Suppressor macrophage treated with lipopolysaccharide for 1 hour (primary cell): ENCODE measurements around the gene LEF1.

Experiments used
- DNase-seq, 3 donors: peaks; one replicate each; pipeline ENCODE4 v3.0.0-alpha.2; 2020 to 2022

Gene LEF1

GRCh38 chr4:108174856-108175255, 6.1 kb upstream of the LEF1 start:
- DNase-seq: no peak

DNA sequence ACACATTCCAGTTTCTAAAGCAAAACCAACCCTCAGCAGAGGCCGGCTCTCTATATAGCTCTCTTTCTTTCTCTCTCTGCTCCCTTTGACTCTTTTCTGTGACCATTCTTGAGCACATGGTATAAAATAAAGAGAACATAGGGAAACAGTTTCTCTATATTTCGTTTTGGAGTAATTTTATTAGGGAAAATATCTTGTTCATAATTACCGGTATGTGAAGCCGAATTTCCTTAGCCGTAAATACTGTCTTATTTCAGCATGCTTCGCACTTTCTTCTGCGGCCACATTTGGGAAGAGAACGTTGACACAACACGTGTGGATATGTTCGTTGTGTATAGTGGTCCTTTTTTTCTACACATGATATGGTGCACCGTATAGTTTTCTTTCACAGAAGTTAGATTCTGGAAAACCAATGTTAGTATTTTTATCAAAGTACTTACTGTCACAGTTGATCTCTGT, 4.9 kb upstream of the LEF1 start:
- DNase-seq: no peak

- DNase-seq: peak; percentile 40 to 64 (median 53)
Measured at GRCh38 chr4:108172753-108173598, 4.2 kb upstream of the LEF1 start.

DNA sequence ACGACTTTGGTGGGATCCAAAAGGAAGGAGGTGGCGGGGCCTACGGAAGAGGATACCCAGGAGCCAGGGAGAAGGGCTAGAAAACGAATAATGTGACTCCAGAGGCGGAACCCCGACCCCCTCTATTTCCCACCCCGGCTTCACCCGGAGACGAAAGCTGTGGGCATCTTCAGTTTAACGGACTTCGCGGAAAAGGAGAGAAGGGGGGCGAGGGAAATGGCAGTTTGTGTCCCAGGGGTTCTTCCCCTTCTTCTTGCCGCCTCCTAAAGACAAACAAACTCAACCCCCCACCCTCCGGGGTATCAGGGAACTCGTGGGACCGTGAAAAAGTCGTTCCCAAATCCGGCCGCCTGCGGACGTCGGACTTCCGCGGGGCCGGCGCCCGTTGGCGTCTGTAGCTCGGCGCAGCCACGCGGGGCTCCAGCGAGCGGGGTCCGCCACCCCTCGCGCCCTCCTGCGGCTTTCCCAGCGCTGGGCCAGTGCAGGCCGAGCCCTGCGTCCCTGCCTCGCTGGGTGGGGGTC, 3.6 kb upstream of the LEF1 start:
- peak; percentile 27 to 53 (median 33) for DNase-seq

DNA sequence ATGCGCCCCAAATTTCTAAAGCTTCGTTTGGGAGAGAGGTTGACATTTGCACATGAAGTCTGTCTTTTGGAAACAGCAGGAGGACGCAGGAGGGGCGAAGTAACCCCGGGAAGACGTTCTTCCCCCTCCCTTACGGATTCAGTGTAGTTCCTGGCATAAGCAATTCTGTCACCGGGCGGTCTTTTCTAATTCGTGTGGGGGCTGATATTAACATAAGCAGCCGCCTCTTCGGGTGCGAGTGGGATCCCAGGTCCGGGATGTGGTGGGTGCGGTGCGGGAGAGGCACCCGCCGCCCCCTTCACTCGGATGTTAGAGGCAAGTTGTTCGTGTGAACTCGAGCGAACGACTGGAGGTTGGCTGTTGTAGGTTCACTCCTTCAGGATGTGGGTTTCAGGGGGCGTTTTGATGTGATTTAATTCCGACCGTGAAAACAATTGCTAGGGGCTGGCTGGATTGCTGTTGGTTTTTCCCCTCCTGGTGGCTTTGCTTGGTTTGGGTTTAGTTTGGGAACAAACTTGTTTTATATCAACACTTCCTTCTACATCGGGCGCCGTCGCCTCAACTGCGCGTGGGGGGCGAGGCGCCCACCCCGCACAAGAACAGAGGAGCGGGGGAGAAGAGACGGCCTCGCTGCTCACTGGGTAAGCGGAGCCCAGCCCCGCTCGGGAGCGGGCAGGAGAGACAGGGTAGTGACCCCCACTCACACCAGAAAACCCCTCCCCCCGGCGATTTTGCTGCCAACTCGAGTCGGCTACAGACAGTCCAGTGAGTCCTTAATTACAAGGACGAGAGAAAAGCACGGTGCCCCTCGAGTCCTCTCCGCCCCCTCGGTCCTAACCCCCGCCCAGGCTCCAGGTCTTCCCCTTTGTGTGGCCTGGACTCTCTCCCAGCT, 2.9 kb upstream of the LEF1 start:
- DNase-seq: no peak

GRCh38 chr4:108170631-108171338, 2.1 kb upstream of the LEF1 start:
- DNase-seq: no peak

DNA sequence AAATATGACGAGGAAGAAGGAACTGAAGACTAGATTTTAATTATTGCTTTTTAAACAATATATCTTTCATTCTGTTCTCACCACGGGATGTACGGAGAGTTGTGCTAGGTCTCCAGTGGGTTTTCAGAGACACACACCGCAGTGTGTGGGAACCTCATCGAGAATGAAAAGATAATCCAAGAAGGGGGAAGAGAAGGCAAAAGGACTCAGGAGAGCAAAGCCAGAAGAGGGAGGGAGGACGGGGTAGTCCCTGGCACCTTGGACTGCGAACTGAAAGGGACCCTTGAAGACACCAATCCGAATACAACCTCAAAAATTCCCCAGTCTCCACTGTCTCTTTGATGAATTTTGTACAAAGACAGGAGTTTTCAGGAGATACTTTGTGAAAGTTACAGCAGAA, 932 bp upstream of the LEF1 start:
- DNase-seq: no peak

GRCh38 chr4:108168160-108168670, 517 bp downstream of the LEF1 start:
- DNase-seq: peak in 2 of 3 donors; percentile 32 to 39

DNA sequence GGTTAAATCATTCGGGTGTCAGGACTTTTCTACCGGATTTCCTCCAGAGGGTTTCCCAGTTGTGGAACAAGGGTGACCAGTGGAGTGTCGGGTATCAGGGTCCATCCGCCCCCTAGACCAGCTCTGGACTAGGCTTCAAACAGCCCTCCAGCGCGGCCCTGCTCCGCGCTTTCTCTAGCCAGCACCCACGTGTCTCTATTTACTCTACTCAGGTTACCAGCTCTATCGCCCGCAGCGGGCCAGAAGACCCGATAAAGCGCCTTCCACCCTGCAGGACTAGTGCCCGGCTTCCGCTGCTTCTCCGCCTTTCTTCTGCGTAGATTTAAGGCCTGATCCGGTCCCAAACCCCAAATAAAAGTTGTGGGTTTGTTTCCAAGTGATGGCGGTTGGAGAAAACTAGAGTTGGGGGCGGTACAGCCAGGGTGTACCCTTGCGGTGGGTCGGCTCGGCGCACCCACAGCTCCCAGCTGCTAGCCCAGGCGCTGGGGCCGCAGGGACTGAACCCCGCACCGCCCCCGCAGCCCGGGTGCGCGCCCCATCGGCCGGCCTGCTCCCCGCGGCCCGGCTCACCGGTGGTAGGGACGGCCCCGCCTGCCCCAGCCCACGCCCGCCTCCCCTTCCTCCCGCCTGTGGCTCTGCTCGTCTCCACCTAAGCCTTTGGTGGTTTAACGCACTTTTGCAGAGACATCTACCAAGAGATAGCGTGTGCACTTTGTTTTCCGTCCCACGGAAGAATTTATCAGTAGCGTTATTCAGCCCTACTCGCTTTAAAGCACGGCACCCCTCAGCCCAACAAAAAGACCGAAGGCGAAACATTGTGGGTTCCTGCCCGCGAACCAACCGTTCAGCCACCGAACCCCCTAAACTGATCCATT, 2.1 kb downstream of the LEF1 start:
- DNase-seq: peak in 1 of 3 donors; percentile 9

DNA sequence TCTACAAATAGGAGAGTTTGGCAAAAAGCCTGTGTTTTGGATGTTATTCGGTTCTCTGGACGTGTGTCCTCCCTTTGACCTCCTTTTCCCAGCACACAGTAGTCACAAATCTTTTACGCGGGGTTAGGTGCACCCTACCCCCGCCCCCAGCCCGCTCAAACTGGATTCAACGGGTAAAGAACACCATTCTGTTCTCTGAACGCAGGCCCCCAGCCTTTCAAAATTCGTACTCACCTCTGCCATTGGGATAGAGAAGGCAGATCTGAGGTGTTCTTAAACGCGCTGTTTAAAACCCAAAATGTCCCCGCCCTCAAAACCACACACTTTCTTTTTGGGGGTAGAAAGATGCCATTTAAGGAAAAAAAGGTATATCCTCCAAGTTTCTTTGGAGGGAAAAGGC, 2.7 kb downstream of the LEF1 start:
- DNase-seq: no peak

DNA sequence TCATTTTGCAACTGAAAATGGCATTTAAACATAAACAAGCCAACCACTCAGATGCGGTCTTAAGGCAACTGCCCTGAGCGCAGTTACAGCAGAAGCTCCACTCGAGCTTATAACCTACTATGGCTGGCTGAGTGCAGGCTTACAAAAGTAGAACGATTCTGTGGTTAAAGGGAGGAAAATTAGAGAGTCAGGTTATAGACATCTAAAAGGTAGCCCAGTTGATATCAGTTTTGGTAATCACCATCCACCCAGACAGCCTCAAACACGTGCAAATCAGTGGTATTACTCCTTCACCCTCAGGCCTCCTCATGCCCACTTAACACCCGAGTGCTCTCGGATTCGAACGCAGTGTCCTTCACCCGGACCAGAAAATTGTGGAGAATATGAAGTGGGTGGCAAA, 3.1 kb downstream of the LEF1 start:
- no peak for DNase-seq

GRCh38 chr4:108163351-108163750, 5.4 kb downstream of the LEF1 start:
- no peak for DNase-seq

DNA sequence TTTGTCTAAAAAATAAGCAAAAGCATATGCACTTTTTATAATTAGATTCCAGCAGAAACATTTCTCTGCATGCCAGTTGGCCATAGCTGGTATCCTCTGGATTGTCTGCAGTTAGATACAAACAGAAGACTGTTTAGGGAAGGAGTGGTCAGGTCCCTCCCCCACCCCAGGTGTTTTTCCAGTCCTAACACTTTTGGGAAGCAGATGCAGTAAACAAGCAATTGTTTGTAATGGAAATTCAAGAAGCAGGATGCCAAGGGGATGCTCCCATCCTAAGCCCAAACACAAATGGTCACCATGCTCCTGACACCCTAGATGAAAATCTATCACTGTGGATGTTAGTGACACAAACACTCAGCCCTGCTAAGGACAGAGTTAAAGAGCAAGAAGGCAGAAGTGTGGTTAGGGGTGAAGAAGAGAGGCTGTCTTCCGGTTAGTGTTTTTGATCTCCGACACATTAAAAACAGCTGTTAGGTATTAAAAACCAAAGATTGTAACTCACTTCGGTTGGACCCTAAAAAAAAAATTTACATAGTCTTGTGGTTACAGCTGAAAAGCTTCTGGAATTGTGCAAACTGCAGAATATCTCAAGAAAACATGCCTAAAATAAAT, 7.9 kb downstream of the LEF1 start:
- no peak for DNase-seq

DNA sequence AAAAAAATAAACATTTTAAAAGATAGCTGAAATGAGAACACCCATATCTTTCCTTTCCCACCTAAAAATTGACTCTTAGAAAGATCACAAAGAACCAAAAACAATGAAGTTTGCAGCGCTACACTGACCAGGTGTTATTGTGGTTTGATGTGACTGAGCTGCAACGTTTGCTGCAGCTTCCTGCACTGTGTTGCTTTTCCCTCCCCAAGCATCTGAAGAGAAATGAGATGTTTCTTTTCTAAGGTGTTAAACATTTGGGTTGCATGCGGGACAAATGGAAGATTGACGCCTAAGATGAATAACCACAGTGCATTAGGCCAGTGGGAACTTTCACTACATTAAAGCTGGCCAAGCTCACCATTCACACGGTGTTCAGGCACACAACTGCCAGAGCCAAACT, 8.9 kb downstream of the LEF1 start:
- no peak for DNase-seq

DNA sequence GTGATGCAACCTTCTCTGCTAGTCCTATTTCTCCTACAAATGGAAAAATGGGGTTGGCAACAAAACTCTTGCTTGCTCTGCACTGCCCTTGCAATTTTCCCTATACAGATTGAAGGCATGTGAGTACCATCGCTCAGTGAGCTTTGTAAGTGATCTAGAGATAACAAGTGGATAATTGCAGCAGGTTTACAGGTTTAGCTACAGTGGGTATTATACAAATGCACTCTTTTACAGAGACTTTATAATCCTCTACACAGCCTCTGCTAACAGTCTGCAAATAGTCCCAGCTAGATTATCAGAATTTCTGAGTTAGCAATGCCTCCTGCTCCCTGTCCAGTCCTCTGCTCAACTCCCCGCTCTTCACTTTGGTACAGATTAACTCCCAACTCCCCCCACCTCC, 11.1 kb downstream of the LEF1 start:
- no peak for DNase-seq

GRCh38 chr4:108156391-108156790, 12.3 kb downstream of the LEF1 start:
- no peak for DNase-seq

DNA sequence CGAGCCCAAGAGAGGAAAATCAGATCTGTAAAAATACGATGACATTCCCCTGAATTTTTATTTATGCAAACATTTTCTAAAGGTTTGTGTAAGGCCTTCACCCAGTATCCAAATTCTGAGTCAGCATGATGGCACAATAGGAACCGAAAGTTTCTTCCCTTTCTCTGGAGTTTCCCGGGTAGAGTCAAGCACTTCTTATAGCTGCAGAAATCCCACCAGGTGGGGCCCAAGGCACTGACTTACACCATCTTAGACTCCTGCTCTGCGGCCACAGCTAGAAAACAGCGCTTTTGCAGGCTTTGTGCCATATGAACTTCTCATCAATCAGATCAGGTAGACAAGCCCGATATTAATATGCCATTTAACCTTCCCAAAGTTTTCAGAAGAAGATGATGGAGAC, 13.4 kb downstream of the LEF1 start:
- peak; percentile 36 to 60 (median 52) for DNase-seq

GRCh38 chr4:108152980-108153379, 15.8 kb downstream of the LEF1 start:
- no peak for DNase-seq

GRCh38 chr4:108149588-108150380, 18.9 kb downstream of the LEF1 start:
- no peak for DNase-seq

DNA sequence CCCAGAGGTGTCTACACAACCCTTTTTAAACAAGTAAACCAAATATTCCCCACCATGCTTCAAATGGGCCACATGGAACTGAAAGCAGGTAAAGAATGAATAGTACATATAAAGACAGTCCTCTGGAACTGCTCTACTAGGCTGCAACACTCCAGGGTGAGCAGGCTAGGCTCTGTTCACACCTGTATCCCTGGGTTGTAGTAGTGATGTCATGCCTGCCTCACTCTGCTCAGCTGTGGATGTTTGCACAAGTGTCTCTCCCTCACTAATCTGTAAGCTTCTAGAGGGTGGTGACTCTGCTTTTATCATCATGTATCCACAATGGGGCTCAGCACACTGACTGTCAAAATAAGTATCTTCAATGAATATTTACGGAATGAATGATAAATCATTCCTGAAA, 20.4 kb downstream of the LEF1 start:
- DNase-seq: no peak
